Measurements from ENCODE around the gene LRIG1. TPM values are rescaled to one million over a fixed set of nuclear protein-coding genes. Genes with fewer than 3 reads are reported as not detected.

The LRIG1 gene
- total and polyA plus RNA-seq, 2 experiments from 2014 or later: 8.2 to 13.3 TPM

DNA sequence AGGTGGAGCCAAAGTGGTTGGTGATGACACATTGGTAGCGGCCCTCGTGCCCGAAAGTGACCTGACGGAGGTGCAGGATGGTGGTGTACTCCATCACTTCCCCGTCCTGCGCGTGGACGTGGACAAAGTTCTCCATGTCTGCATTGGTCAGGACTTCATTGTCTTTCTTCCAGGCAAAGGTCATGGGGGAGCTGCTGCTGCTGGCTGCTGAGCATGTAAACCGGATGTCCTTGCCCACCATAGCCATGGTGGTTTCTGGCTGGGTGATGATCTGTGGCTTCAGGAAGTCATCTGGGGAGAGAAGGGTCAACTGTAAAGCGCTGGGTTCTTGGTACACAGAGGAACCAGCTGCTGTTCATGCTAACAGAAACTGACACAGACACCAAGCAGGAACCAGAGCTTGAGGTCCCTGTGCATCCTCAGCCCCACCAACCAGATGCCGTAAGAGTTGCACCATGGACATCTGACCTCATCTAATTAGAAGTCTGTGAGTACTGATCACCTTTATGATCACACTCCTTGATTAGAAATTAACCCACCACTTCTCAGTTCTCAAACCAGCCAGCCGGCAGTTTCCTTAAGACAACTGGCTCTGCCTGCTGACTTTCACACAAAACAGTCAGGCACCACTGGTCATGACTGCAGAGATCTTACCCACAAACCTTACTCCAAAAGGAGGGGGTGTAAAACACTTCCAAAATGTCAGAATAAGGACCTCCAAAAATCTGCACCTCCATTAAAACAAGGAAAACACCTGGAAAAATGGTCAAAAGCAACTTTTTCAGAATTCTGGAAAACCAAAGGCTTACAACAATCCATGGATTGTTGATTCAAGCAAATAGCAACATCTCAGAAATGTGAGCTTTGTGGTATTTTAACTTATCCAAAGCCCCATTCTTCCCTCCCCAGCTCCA is 114.6 kb downstream of the LRIG1 start:
- no peak for DNase-seq (ENCODE audit: low spot score)
- H3K4me1 ChIP-seq (ENCODE audit: insufficient read depth): no peaks in the 10 kb centered on the region
- H3K27me3 ChIP-seq: no peaks in the 10 kb centered on the region
- no peak overlapping the region for H2AFZ ChIP-seq
- no peaks in the 10 kb centered on the region for H3K9me3 ChIP-seq (ENCODE audit: low read depth)
- no peak overlapping the region for H3K4me2 ChIP-seq
- WGBS (ENCODE audit: low lambda C conversion rate, missing lambda C conversion rate): over 99% methylated on average over 12 of the region's 12 CpGs
- H3K36me3 ChIP-seq (replicated peaks; ENCODE audit: insufficient read depth, low read depth): no peaks in the 10 kb centered on the region
- H4K20me1 ChIP-seq (ENCODE audit: insufficient read depth, poor library complexity, severe bottlenecking): no peaks in the 10 kb centered on the region
- no peak overlapping the region for H3K27ac ChIP-seq
- TF ChIP-seq EZH2phosphoT487 (IDR thresholded peaks at IDR 0.05; ENCODE audit: low read depth, severe bottlenecking, unreplicated experiment) (no peak), EZH2 (IDR thresholded peaks at IDR 0.05; ENCODE audit: borderline replicate concordance) (no peak)
- TF ChIP-seq, protein P1, sequence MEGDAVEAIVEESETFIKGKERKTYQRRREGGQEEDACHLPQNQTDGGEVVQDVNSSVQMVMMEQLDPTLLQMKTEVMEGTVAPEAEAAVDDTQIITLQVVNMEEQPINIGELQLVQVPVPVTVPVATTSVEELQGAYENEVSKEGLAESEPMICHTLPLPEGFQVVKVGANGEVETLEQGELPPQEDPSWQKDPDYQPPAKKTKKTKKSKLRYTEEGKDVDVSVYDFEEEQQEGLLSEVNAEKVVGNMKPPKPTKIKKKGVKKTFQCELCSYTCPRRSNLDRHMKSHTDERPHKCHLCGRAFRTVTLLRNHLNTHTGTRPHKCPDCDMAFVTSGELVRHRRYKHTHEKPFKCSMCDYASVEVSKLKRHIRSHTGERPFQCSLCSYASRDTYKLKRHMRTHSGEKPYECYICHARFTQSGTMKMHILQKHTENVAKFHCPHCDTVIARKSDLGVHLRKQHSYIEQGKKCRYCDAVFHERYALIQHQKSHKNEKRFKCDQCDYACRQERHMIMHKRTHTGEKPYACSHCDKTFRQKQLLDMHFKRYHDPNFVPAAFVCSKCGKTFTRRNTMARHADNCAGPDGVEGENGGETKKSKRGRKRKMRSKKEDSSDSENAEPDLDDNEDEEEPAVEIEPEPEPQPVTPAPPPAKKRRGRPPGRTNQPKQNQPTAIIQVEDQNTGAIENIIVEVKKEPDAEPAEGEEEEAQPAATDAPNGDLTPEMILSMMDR (IDR thresholded peaks at IDR 0.05; ENCODE audit: poor library complexity): no peak
- no peaks in the 10 kb centered on the region for H3K79me2 ChIP-seq
- H3K9me2 ChIP-seq (replicated peaks; ENCODE audit: insufficient read depth): no peaks in the 10 kb centered on the region
- no peak overlapping the region for H3K4me3 ChIP-seq

DNA sequence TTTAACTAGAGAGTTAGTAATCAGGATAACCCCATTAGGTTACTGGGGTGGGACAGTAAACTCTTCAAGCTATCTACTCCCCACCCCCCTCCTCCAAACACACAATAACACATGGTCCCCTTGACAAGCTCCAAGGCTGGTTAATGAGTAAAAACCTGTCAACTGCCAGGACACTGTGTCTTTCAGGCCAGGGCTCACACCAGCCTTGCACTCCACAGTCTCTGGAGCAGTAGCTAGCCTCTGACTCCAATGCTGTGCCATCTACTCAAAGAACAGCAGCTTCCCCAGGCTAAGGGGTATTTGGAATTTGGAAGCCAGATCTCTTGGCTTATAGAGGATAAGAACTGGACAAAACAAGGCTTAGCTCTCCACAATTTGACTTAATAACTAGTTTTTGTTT is 115.8 kb downstream of the LRIG1 start:
- Histone ChIP-seq H2AFZ (no peak overlapping the region), H3K36me3 (replicated peaks; ENCODE audit: insufficient read depth, low read depth) (no peaks in the 10 kb centered on the region), H3K9me3 (ENCODE audit: low read depth) (no peaks in the 10 kb centered on the region), H3K9me2 (replicated peaks; ENCODE audit: insufficient read depth) (no peaks in the 10 kb centered on the region), H3K4me2 (no peak overlapping the region), H3K27me3 (no peaks in the 10 kb centered on the region), H4K20me1 (ENCODE audit: insufficient read depth, poor library complexity, severe bottlenecking) (no peaks in the 10 kb centered on the region), H3K27ac (no peak overlapping the region), H3K79me2 (no peaks in the 10 kb centered on the region), H3K4me3 (no peak overlapping the region), H3K4me1 (ENCODE audit: insufficient read depth) (no peaks in the 10 kb centered on the region)
- TF ChIP-seq, protein P1 (IDR thresholded peaks at IDR 0.05; ENCODE audit: poor library complexity): no peak
- no peak for DNase-seq (ENCODE audit: low spot score)

DNA sequence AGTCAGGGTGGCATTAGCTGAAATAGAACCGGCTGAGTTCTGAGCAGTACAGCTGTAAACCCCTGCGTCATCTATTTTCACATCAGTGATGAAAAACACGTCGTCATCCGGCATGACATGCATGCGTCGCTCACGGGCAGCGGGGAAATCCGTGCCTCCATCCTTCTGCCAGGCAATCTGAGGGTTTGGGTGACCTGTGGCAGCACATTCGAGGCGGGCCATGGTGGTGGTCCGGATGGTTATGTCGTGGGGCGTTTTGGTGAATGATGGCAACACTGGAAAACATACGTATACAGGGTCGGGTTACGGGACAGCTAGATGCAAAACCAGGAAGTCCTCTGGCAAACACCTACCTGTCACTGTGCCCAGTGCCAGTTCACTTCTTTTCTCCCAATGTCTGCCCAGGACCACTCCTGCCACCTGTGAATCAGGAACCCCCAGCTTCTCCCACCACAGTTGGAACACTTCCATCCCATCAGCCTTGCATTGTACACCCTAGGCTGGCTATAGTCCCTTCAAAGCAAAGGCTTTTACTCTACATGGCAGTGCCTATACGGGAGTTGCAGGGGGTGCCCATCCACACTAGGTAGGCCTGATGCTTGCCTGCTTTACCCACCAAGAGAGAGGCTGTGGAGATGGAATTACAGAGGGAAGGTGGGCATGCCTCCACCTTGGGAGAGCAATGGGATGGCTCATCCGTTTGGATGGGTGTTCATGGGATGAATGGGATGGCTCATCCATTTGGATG is 116.7 kb downstream of the LRIG1 start:
- Histone ChIP-seq H3K9me3 (ENCODE audit: low read depth) (no peaks in the 10 kb centered on the region), H4K20me1 (ENCODE audit: insufficient read depth, poor library complexity, severe bottlenecking) (no peaks in the 10 kb centered on the region), H3K4me2 (no peak overlapping the region), H3K27ac (no peak overlapping the region), H3K79me2 (no peaks in the 10 kb centered on the region), H2AFZ (no peak overlapping the region), H3K4me3 (no peak overlapping the region), H3K4me1 (ENCODE audit: insufficient read depth) (no peaks in the 10 kb centered on the region), H3K36me3 (replicated peaks; ENCODE audit: insufficient read depth, low read depth) (no peaks in the 10 kb centered on the region), H3K9me2 (replicated peaks; ENCODE audit: insufficient read depth) (no peaks in the 10 kb centered on the region), H3K27me3 (no peaks in the 10 kb centered on the region)
- WGBS (ENCODE audit: low lambda C conversion rate, missing lambda C conversion rate): 95% methylated on average over 20 of the region's 20 CpGs
- TF ChIP-seq, protein P1 (IDR thresholded peaks at IDR 0.05; ENCODE audit: poor library complexity): no peak
- TF ChIP-seq EZH2 (IDR thresholded peaks at IDR 0.05; ENCODE audit: borderline replicate concordance) (no peak), EZH2phosphoT487 (IDR thresholded peaks at IDR 0.05; ENCODE audit: low read depth, severe bottlenecking, unreplicated experiment) (no peak)
- DNase-seq (ENCODE audit: low spot score): no peak
